ENCODE data around the gene LY6G5B.
A peak's percentile ranks its signal among the peaks of the same experiment; 100 is the strongest.

- TF ChIP-seq POLR2A (IDR thresholded peaks at IDR 0.05; ENCODE audit: low read depth, low read length) (peak; percentile 92), POLR2AphosphoS5 (IDR thresholded peaks at IDR 0.05; ENCODE audit: insufficient read depth, low read depth, low read length) (peak; percentile 98), EZH2 (IDR thresholded peaks at IDR 0.05; ENCODE audit: borderline replicate concordance, low read depth, low read length, severe bottlenecking) (no peak), GATA2 (IDR thresholded peaks at IDR 0.05; ENCODE audit: insufficient read depth, insufficient read length, low read depth, low read length) (no peak), JUN (IDR thresholded peaks at IDR 0.05; ENCODE audit: borderline replicate concordance, insufficient read depth, insufficient read length, low read depth) (no peak), MYC (IDR thresholded peaks at IDR 0.05; ENCODE audit: low read depth, low read length) (no peak), FOS (IDR thresholded peaks at IDR 0.05; ENCODE audit: borderline replicate concordance, insufficient read depth, low read length) (peak; percentile 5)
- TF ChIP-seq, protein P1, sequence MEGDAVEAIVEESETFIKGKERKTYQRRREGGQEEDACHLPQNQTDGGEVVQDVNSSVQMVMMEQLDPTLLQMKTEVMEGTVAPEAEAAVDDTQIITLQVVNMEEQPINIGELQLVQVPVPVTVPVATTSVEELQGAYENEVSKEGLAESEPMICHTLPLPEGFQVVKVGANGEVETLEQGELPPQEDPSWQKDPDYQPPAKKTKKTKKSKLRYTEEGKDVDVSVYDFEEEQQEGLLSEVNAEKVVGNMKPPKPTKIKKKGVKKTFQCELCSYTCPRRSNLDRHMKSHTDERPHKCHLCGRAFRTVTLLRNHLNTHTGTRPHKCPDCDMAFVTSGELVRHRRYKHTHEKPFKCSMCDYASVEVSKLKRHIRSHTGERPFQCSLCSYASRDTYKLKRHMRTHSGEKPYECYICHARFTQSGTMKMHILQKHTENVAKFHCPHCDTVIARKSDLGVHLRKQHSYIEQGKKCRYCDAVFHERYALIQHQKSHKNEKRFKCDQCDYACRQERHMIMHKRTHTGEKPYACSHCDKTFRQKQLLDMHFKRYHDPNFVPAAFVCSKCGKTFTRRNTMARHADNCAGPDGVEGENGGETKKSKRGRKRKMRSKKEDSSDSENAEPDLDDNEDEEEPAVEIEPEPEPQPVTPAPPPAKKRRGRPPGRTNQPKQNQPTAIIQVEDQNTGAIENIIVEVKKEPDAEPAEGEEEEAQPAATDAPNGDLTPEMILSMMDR (IDR thresholded peaks at IDR 0.05; ENCODE audit: extremely low read depth in 1 of 2, insufficient read depth in 1 of 2, low read depth in 1 of 2, low read length in 2 of 2), result no peak
- TF ChIP-seq, protein P2, sequence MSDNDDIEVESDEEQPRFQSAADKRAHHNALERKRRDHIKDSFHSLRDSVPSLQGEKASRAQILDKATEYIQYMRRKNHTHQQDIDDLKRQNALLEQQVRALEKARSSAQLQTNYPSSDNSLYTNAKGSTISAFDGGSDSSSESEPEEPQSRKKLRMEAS (IDR thresholded peaks at IDR 0.05; ENCODE audit: insufficient read depth, insufficient read length), result no peak
Measured at GRCh38 chr6:31660381-31661261, 9.2 kb upstream of the LY6G5B start, which contains the start of gene C6orf47.
